Motor neuron (in vitro differentiated cells): ENCODE data around the gene BAIAP2L2. TPM values are rescaled to one million over a fixed set of nuclear protein-coding genes. Genes with fewer than 3 reads are reported as not detected.
"Not testable (repeated sequence)": the region's sequence is repeated elsewhere in the genome, so short reads cannot be mapped to it uniquely, and the experiment has no call there.

ENCODE experiments used
- ATAC-seq, 8 experiments: fragments of 200-7000 bp; cut with Tn5 transposase; replicated peaks in 6 of 8; 2 replicates each; pipeline ENCODE4 v1.8.0; 2021; ENCODE audit warnings: mild to moderate bottlenecking in 8 of 8, moderate library complexity in 8 of 8
- H3K27ac ChIP-seq, 2 donors: fragments of 250-450 bp; sonication (Bioruptor Pico); 2 replicates each; pipeline ENCODE4 v1.9.0; 2021; ENCODE audit warnings: antibody characterized with exemption in 2 of 2, mild to moderate bottlenecking in 2 of 2, moderate library complexity in 1 of 2
- H3K4me1 ChIP-seq, 2 donors: fragments of 250-450 bp; sonication (Bioruptor Pico); replicated peaks in 1 of 2; 2 replicates each; pipeline ENCODE4 v1.6.1; 2021; ENCODE audit warnings: antibody characterized with exemption in 2 of 2, mild to moderate bottlenecking in 2 of 2, moderate library complexity in 1 of 2
- H3K4me3 ChIP-seq, 5 donors: fragments of 250-450 bp; sonication (Bioruptor Pico); 2 replicates each; pipeline ENCODE4 v1.9.0; 2021; ENCODE audit warnings: antibody characterized with exemption in 5 of 5, mild to moderate bottlenecking in 5 of 5, moderate library complexity in 4 of 5
- WGBS, 10 experiments: fragments of 450-650 bp; shearing (Covaris generic); methylation state at CpG; one replicate each; pipeline ENCODE4 v1.0.0; 2022; 5-methylcytosine and 5-hydroxymethylcytosine counted together
- in situ Hi-C, 9 experiments: fragments of 400-800 bp; cut with MboI; loops; one replicate each; pipeline ENCODE4 v1.15.0; 2021; ENCODE audit warnings: low sequenced_read_pairs in 9 of 9, low pct_unique_long_range_greater_than_20kb in 2 of 9; ENCODE audit not compliant: unreplicated experiment in 9 of 9
- total RNA-seq, 8 experiments: library from RNA; unstranded; fragments of 300-600 nt; gene quantifications; 2 replicates each; pipeline versions ENCODE4 v1.2.3 to v1.2.4, GENCODE V29; 2022

BAIAP2L2 gene
- total RNA-seq, 8 experiments from 2014 or later, result 0.21 to 4.2 (median 0.75) TPM

DNA sequence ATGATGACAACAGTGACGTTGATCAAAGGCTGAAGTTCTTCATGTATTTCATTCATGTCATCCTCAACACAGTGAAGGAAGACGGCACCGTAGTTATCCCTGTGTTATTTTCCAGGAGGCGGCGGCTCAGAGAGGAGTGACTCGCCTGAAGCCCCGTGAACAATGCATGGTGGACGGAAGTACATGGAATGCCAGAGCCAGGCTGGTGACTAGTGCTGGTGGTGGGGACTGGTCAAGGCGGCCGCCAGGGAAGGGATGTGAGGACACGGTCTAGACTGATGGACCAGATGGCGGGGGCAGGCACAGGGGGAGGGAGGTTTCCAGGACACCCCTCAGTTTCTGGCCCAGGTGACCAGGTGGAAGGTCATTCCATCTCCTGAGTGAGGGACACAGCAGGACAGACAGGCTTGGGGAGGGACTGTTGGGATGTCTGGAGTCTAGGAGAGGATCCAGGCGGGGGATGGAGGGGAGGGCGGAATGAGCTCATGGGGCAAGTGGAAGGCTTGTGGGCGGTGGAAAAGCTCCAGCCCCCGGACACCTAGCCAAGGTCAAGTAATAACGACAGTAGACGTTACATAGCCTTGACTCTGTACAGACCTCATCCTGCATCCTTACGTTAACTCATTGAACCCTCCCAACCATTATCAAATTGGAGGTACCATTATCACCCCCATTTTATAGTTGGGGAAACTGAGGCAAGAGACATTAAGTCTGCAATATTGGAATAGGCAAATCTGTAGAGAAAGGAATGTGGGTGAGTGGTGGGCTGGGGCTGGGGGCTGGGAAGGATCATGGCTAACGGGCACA lies 69.3 kb downstream of the BAIAP2L2 start:
- WGBS, 10 experiments, result 0 to 100% (median 82%) methylated on average over 1 to 6 of the region's 20 CpGs; no CpG with 5 or more reads in 4 of the 10 experiments
- Histone ChIP-seq H3K27ac (no peak overlapping the region), H3K4me1 (peaks cover 0 to 3% of the 10 kb centered on the region in 2 donors), H3K4me3 (no peak overlapping the region)
- ATAC-seq, result peak in 3 of 8 experiments; percentile 11 to 20 (median 13)
- in situ Hi-C loops, result no loop called here

DNA sequence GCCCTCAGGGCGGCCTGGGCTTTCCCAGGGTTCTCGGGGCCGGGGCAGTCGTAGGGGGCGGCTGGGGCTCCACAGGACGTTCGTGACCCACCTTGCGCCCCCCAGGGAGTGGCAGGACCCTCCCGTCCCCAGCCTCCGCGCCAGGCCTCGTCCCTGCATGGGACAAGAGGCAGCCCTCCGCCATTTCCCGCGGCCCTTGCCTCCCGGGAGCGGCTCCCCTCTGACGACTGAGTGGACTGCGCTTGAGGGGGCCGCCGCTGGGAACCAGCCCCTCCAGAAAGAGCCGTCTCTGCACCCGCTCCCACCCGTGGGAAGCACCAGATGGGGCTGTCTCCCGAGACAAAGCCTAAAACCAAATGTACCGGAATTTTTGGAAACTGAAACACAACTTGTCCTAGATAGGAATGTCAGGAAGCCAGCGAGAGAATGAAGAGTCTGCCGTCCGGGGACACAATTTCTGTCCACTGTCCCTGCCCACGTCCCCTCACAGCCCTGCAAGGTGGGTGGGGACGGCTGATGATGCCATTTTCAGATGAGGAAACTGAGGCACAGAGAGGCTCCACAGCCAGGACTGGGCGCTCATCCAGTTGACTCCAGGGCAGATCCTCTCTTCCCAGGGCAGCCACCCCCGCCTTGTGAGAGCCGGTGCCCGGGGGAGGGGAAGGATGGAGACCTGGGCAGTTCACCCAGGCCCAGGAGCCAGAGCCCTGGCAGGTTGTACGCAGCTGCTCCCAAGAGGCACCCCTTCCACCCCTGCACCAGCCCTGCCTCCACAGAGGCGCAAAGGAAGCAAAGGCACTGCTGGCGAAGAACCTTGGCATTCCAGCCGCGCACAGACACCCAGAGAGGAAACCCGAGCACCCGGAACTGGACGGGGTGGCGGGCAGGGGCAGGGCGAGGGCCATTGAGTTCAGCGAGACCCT lies 71.3 kb downstream of the BAIAP2L2 start:
- H3K4me1 ChIP-seq, result peaks cover 3 to 6% of the 10 kb centered on the region in 2 donors

DNA sequence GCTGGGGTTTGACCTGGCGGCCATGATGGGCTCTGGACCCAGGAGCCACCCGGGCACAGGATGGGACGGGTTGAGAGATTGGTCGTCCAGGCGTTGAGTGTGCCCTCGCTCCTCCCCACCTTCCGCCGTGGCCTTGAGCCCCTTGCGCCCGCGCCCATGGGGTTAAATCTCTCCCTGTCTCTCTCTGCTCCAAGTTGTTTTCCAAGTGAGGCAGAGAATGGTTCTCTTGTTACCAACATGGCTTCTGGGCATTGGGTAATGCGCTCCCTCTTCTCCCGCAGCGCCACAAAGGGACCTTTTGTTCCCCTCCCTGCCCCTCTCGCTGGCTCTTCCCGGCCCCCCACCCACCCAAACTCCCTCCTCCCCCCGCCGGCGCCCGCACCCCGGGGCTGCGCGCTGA lies 72.1 kb downstream of the BAIAP2L2 start:
- 89 to 100% methylated on average over 1 to 4 of the region's 23 CpGs; no CpG with 5 or more reads in 8 of the 10 experiments for WGBS, 10 experiments
- Histone ChIP-seq H3K4me1 (peaks cover 11 to 14% of the 10 kb centered on the region in 2 donors), H3K4me3 (no peak overlapping the region), H3K27ac (no peak overlapping the region)
- in situ Hi-C loops, result no loop called here
- ATAC-seq, result no peak

More for the DNA sequence above, 71.3 kb downstream of the BAIAP2L2 start:
- whole genome bisulfite sequencing, 10 experiments, result 60 to 100% (median 83%) methylated on average over 1 to 7 of the region's 46 CpGs; no CpG with 5 or more reads in 6 of the 10 experiments
- in situ Hi-C loops, result no loop called here
- H3K27ac ChIP-seq, result no peak overlapping the region
- ATAC-seq, result no peak
- no peak overlapping the region for H3K4me3 ChIP-seq

DNA sequence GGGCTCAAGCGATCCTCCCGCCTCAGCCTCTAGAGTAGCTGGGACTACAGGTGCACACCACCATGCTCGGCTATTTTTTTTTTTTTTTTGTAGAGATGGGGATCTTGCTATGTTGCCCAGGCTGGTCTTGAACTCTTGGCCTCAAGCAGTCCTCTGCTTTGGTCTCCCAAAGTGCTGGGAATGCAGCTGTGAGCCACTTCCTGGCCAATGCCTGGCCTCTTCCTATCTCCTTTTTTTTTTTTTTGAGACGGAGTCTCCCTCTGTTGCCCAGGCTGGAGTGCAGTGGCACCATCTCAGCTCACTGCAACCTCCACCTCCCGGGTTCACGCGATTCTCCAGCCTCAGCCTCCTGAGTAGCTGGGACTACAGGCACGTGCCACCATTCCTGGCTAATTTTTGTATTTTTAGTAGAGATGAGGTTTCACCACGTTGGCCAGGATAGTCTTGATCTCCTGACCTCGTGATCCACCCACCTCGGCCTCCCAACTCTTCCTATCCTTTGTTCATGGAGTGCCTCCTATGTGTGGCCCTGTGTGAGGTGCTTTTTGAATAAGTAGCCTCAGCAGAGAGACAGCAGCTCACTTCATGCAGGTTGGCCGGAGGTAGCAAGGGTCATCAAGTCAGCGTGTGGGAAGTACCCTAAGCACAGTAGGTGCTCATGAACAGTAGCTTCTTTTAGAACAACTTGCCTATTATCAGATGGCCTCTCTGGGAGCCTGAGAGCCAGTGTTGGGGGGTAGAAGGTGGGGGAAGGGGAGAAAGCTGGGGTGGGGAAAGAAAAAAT lies 72.9 kb downstream of the BAIAP2L2 start:
- in situ Hi-C loops, H3K27ac ChIP-seq, H3K4me3 ChIP-seq, ATAC-seq: not testable (repeated sequence)
- peaks cover 19 to 22% of the 10 kb centered on the region in 2 donors for H3K4me1 ChIP-seq
- WGBS, 10 experiments, result 42 to 97% (median 70%) methylated on average over 1 to 8 of the region's 13 CpGs; no CpG with 5 or more reads in 1 of the 10 experiments

DNA sequence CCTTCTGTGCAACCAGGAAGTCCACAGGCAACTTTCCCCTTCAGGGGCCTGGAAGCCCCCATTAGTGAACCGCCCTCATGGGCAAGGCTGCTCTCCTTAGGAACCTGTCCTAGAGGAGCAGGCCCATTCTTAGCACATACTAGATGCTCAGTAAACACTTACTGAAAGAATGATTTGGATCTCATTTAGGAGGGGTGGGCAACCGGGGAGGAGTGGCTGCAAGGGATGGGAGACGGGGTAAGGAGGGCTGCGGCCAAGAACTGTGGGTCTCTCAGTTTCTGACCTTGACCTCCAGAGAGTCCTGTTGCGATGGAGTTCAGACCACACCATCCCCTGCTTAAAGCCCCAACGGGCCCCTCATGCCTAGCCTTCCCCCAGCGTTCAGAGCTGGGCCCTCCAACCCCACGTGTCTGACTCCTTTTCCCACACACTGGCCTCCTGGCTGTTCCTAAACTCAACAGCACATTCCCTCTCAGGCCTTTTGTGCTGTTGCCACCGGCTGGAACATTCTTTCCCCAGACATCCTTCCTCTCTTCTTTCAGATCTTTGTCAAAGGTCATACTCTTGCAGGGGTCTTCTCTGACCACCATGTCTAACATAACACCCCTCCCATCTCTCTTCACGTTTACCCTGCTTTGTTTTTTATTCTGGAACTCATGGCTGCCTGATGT lies 74.0 kb downstream of the BAIAP2L2 start:
- Histone ChIP-seq H3K27ac (no peak overlapping the region), H3K4me1 (peaks cover 26 to 29% of the 10 kb centered on the region in 2 donors), H3K4me3 (no peak overlapping the region)
- in situ Hi-C loops, result no loop called here
- WGBS, 10 experiments, result 0 to 100% (median 50%) methylated on average over 1 to 4 of the region's 10 CpGs; no CpG with 5 or more reads in 3 of the 10 experiments
- ATAC-seq, result no peak

DNA sequence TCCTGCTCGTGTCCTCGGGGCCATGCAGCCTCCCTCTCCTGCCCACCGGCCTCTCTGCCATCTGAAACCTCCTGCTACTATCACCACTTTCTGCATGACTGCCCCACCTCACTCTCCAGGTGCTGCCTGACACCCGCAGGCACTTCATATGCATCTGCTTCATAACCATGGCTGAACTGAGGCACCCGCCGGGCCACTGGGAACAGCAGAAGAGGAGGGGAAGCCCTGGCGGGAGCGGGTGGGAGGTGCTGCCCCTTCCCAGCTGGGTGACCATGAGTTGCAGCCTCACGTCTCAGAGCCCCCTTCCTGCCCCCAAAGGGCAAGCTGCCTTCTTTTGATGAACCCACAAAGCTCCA lies 75.0 kb downstream of the BAIAP2L2 start:
- Histone ChIP-seq H3K4me3 (no peak overlapping the region), H3K4me1 (peaks cover 37 to 38% of the 10 kb centered on the region in 2 donors), H3K27ac (no peak overlapping the region)
- in situ Hi-C loops, result no loop called here
- no peak for ATAC-seq
- 94% methylated on average over 3 of the region's 9 CpGs; no CpG with 5 or more reads in 9 of the 10 experiments for WGBS, 10 experiments

Other genes starting within 250 kb of the BAIAP2L2 start
- gene MICALL1, start 204.4 kb downstream of the BAIAP2L2 start, total RNA-seq, result 10 to 100 TPM; 14.5 to 42.2 (median 19.7) TPM
- gene C22orf23, start 157.1 kb downstream of the BAIAP2L2 start, total RNA-seq, result 1 to 10 TPM in 5 of 8 experiments, under 1 TPM in 3; 0.63 to 4.3 (median 2.1) TPM
- gene POLR2F, start 157.0 kb downstream of the BAIAP2L2 start, total RNA-seq, result 100 to 1,000 TPM in 4 of 8 experiments, 10 to 100 TPM in 4; 69.1 to 147 (median 106) TPM
- 1 to 10 TPM in 1 of 8 experiments, under 1 TPM in 7; 0.20 to 1.3 (median 0.42) TPM for gene SOX10, start 126.1 kb downstream of the BAIAP2L2 start, total RNA-seq
- 10 to 100 TPM; 15.2 to 36.7 (median 24.7) TPM for gene PICK1, start 53.3 kb downstream of the BAIAP2L2 start, total RNA-seq
- gene SLC16A8, start 26.5 kb downstream of the BAIAP2L2 start, total RNA-seq, result 1 to 10 TPM in 6 of 8 experiments, under 1 TPM in 2; 0.64 to 2.7 (median 1.8) TPM
- 10 to 100 TPM in 7 of 8 experiments, 1 to 10 TPM in 1; 8.6 to 56.8 (median 16.6) TPM for gene PLA2G6, start 71.1 kb upstream of the BAIAP2L2 start, total RNA-seq
- 10 to 100 TPM in 1 of 8 experiments, 1 to 10 TPM in 7; 5.0 to 14.5 (median 5.9) TPM for gene MAFF, start 91.3 kb upstream of the BAIAP2L2 start, total RNA-seq
- 10 to 100 TPM; 14.6 to 38.5 (median 20.4) TPM for gene TMEM184B, start 162.3 kb upstream of the BAIAP2L2 start, total RNA-seq
- 100 to 1,000 TPM in 7 of 8 experiments, 10 to 100 TPM in 1; 46.6 to 179 (median 136) TPM for gene CSNK1E, start 206.7 kb upstream of the BAIAP2L2 start, total RNA-seq